Stimulated activated CD8-positive, alpha-beta memory T cell treated with anti-CD3 and anti-CD28 coated beads, Interleukin-12 subunit alpha, Interleukin-12 subunit beta, amount 100 ng/mL, for 1 hour (primary cell): ENCODE data around the gene SLC22A12.

Source experiments
- DNase-seq: peaks from one replicate; pipeline ENCODE4 v3.0.0-alpha.2; 2020; ENCODE audit warnings: low read depth

Gene SLC22A12

DNA sequence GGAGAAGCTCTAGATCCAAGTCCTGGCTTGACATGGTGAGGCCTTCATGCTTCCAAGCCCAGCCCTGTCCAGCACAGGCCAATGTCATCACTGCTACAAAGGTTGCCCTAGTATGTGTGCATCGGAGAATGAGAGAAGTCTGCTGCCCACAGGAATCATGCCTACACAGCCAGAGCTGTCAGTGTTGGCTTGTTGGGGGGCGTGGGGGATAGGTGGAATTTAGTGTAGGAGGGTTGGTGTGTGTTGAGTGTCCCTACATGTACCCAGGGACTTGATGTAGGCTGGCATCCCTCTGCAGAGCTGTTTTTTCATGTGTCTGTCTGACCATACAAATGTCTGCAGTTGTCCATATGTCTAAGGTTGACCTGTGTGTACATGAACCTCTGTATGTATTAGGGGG, 37.6 kb downstream of the SLC22A12 start:
- DNase-seq: no peak

DNA sequence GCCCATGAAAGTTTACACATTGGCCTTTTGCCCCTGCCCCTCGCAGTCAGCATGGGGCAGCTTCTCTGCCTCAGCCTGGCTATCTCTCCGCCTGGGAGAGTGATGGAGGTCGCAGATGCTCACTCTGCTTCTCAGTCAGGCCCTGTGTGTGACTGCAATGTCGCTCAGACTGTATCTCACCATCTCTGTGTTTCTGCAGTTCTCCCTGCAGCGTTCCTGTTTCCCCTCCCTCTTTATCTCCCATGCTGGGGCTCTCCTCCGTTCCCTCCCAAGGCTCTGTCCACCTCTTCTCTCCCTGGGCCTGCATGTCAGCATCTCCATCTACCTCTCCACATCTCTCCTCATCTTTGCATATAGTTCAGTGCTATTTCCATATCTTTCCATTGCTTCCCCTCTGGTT, 38.1 kb downstream of the SLC22A12 start:
- no peak for DNase-seq

DNA sequence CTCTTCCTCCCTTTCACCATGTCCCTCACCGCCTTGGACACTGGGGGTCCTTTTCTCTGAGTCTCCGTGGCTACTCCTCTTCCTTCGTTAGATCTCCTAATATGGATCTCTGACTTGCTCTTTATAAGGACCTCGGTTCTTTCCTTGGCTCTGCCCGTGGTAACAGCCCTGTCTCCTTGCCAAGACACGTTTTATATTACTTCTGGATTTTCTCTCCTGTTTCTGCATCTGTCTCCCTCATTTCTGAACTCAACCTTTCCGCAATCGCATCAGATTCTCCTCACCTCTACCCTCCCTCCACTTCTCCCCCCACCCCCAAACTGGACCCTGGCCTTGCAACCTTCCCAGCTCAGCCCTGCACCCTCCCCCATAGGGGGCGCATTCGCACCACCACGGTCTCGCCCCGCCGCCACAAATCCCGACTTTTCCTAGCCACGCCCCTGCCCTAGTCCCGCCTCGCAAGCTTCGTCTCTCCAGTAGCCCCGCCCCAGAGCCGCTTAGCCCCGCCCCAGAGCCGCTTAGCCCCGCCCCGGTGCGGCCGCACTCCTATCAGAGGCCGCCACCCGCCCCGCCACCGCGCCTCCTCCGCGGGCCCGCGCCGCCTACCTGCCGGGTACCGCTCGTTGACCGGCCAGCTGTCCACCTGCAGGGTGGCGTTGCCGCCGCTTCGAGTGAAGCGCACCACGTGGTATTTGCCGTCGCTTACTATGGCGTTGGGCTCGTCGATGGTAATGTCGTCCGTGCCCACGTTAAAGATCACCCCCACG, 39.0 kb downstream of the SLC22A12 start:
- no peak for DNase-seq

DNA sequence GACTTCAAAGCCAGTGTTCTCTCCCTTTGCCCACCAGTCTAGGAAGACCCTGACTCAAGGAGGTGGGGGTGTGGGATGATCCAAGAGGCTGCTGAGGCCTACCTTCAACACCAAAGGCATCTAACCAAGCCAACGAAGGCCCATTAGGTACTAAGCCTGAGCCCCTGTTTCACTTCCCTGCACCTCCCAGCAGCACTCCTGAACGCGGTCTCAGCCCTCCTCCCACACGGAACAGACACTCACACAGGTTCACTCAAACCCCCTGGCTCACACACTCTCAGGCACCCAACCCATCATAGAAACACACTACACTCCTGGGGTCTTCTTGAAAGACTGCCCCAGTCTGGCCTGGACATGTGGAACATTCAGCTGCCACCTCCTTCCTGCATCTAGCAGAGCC, 40.7 kb downstream of the SLC22A12 start:
- DNase-seq: no peak

DNA sequence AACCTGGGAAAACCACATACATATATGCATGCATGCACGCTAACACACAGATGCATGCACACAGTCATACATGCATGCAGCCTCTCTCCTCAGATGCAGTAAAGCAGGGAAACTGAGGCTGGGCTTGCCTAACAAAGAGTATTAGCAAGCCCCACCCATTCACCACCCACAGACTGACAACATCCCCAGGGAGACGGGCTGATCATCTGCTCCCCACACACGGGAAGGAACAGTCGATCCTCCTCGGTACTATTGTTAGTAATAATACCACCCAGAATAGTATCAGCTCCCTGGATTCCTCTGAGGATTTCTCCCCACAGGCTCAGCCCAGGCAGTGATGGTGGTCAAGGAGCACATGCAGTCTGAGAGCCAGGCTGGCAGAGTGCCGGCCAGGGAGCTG, 41.2 kb downstream of the SLC22A12 start:
- no peak for DNase-seq

DNA sequence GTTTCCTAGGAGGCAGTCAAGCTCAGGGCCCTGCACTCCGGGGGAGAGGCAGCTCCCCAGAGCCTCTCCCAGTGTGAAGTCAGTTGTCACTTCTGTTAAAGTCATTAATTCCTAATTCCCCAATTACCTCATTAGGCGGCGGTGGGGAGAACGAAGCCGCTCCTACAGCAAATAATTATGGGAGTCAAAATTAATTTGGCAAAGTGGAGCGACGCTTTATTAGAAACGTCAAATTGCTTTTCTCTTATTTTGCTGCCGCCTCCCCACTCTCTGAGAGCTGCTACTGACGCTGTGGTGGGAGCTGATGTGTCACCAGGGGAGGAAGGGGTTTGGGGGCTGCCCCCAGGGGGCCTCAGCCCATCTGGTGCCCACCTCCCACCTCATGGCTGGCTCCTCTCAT, 41.6 kb downstream of the SLC22A12 start:
- no peak for DNase-seq

DNA sequence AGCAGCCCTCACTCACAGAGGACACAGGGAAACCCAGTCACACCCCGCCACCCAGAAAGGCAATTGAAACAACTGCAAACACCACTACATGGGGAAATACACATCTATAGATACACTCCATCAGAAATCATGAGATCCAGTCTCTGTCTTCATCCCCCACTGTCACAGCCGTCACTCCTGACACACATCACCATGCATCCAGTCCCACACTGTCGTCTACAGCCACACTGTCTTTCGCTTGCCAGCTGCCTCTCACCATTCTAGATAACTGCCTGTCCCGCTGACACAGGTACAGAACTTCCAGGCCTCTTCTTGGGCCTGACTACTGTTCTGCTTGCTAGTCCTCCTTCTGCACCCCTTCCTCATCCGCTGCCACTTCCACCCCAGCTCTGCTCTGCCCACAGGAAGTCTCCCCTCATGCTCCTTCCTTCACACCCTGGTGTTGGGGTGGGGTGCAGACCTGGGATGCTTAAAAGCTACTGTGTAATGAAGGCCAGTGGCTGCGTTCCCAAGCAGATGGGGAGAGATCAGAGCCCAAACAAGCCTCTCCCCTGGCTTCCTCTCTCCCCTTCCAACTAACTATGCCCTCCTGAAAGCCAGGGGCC, 42.6 kb downstream of the SLC22A12 start:
- DNase-seq: no peak

DNA sequence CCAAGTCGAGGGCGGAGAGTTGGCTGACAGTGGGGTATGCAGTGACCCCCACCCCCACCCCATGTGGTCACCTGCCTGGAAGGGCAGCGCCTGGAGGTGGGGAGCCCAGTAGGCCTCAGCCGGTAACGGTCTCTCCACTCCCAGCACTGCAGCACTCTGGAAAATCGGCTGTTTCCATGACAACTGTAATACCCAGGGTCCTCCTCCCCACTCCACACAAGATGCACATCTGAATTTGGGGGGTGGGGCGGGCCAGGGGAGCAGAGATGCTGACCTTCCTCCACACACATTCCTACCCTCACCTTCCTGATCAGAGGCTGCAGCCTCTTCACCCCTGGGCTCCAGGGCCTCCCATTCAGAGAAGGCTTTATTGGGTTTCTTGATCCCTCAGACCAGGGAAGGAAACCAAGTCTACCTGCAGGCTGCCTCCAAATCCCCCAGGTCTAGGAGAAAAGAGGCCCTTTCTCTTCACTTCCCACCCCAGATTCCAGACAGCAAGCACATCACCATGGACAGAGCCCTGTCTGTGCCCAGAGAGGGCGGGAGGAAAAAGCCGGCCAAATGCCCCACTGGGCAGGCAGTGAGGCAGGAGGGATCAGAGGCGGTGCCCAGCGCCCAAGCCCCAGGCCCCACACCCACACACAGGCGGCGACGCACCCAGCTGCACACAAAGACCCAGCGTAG, 46.5 kb downstream of the SLC22A12 start:
- DNase-seq: no peak

DNA sequence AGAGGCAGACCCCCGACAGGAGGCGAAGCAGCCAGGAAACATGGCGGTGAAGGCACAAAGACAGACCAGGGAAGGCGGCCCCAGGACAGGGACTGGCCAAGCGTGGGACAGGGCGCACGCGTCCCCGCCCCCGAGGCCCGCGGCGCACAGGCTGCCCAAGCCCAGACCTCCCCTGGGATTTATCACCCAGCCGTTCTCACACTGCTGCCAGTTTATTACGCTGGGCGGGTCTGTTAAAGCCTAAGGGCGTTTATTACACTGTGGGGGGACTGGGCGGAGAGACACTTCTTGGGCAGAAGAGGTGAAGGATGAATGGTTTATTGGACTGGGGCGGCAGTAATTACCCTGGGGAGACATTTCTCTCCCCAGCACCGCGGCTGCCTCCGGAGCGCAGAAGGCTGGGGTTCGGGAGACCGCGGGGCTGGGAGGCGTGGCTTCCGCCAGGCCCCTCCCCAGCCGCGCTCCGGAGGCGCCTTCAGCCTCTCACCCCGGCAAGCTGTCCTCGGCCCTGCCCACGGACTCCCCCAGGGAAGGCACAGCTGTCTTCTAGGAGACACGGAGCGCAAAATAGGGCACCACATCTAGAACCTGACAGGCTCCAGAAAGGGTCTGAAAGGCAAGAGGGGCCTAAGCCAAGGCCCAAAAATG, 47.1 kb downstream of the SLC22A12 start:
- DNase-seq: no peak

DNA sequence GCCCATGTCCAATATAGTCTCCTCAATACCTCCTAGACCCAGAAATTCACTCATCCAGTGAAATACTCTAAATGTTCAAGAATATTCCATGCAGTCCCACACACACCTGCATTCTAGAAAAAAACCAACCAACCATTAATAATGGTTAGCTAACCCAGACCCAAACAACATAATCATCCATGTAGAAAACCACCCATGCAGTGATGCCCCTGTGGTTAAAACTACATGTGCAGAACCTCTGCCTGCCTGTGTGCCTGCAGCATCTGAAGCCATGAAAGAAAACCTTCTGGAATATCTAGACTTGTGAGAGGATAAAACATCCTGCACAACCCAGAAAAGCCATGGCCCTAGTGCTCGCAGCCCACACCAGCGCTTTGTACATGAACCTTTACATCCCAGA, 47.8 kb downstream of the SLC22A12 start:
- no peak for DNase-seq

DNA sequence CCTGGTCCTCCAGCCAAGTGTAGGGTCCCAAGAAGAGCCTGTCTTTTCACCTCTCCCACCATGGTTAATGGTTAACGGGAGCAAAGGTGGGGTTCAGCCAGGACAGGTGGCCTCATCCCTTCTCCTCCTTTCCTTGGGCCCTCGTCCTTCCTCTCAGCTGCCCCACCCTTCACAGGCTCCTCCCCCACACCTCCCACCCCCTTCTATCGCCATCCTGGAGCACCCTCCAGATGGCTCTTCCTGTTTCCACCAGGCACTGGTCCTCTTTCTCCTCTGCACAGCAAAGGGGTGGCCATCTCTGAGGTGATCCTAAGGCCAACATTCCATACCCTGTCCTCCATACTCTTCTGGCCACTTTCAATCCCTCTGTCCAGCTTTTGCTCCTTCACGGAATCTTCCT, 48.9 kb downstream of the SLC22A12 start:
- no peak for DNase-seq

DNA sequence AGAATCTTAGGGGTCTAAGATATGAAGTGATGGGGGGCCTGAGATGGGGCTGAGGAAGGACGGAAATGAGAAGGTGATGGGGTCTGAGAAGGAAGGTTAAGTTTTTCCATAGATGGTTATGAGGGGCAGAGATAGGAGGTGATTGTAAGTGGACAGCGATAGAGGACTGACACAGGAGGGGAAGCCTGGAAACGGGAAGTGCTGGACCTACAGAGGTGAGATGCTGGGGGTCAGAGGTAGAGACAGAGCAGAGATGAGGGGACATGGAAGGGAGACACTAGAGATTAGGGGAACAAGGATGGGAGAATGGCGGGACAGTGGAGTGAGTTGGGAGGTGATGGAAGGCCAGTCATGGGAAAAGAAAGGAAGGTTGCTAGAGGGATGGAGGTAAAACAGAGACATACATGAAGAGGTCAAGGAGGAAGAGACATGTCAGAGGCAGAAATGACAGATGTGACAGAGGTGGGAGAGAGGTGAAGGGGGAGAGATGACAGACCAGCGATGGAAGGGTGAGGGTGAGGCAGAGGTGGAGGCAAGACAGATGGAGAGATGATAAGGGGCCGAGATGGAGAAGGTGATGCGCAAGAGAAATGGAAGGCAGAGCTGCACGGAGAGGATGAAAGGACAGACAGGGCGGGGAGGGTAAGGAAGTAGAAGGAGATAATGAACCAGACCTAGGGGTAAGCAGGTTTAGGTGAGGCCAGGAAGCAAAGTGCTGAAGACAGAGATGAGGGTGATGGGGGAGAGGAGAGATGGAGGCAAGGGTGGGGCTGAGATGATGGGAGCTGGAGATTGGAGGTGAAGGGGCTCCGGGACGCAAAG, 50.8 kb downstream of the SLC22A12 start:
- DNase-seq: no peak

DNA sequence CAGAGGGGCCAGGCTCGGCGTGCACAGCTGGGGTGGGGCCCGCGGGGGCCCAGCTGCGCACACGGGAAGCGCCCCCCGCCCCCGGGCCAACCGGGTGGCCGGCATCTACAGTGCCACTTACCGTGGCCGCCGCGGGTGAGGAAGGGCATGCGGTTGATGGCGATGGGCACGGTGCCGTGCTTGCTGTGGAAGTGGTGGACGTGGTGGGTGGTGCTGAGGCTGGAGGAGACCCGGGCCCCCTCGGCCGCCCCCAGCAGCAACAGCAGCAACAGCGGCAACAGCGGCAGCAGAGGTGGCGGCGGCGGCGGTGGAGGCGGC, 51.4 kb downstream of the SLC22A12 start:
- no peak for DNase-seq

DNA sequence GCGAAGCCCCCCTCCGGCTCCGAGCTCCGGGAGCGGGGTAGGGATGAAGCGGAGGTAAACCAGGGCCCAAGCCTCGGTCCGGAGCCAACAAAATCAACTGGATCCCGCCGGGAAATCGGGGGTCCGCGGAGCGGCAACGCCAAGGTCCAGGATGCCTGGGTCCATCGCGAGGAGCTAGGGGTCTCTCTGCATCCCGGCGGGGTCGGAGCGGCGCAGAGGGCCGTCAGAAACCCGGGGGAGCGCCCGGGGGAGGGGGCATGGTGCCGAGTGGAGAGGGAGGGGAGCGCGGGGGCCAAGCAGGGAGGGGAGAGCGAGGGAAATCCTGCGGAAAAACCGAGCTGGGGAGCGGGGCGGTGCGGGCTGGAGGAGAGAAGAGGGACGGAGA, 51.8 kb downstream of the SLC22A12 start:
- DNase-seq: no peak

DNA sequence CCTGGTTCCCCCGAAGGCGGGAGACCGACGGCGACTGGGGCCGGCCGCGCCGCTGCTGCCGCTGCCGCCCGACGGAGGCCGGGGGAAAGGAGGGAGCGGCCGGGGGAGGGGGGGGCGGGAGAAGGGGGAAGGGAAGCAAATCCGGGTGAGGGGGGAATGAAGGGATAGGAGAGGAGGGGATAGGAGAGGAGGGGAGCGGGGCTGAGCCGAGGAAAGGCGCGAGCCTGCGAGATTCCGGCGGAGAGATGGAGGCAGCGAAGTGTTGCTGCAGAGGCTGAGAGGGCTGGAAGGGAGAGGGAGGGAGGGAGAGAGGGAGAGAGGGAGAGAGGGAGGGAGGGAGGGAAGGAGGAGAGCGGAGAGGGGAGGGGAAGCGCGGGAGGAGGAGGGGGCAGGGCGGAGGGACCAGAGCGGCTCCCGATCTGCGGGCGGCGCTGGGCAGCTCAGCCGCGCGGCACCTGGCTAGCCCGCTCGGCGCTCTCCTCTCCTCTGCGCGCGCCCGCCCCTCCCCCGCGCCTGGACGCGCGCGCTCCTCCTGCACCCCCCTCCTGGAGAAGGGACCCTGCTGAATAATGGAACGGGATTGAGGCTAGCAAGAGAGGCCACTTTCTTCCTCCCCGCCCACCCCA, 52.3 kb downstream of the SLC22A12 start:
- no peak for DNase-seq

DNA sequence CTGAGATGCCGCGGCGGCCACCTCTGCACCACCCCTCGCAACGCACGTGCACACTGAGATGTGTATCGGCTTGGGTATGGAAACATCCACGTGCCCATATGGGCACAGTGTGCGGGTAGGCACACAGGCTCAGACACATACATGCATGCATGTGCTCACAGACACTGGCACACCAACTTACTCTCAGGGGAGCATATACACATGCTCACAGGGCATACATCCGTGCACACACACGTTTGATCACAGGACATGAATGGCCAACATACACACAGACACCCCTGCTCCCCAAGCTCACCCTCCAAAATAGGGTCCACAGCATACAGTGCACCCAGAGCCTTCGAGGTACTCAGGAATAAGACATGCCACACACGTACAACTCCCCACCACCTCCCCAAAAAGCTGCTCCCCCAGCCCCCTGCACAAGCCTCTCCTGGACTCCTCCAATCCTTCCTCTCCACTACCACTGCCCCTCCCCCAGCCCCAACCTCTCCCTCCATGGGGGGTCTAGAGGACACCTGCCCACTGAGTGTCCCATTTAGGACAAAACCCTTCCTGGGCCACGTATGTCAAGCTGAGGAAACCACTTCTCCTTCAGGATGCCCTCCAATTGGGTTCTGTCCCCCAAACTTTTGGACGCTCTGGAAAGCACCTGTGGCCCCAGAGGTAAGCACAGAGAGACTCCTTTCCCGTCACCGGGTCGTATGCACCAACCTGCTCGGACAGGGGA, 53.1 kb downstream of the SLC22A12 start:
- DNase-seq: no peak

DNA sequence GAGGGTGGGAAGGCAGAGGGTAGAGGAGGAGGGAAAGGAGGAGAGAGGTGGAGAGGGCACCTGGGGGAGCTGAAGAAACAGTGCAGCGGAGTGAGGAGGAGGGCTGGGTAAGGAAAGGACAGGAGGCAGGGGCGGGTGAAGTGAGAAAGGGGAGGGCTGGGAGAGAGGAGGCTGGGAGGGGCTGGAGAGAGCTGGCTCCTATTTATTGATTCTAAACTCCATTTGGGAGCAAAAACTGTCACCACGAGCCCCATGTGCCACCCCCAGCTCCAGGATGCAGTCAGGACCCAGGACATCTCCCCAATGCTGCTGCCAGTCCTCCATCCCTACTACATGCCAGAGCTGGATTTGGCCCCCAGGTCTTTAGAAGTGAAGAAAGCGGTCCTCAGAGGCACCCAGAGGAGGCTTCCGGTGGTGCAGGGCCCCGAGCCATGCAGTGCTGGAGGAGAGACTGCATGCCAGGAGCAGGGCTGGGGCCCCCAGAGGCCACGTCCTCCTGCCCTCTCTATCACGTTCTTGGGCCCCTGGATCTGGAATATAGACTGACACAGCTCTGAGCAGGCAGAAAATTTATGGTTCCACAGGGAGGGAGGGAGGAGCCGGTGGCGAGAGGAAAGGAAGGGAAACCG, 53.7 kb downstream of the SLC22A12 start:
- no peak for DNase-seq

DNA sequence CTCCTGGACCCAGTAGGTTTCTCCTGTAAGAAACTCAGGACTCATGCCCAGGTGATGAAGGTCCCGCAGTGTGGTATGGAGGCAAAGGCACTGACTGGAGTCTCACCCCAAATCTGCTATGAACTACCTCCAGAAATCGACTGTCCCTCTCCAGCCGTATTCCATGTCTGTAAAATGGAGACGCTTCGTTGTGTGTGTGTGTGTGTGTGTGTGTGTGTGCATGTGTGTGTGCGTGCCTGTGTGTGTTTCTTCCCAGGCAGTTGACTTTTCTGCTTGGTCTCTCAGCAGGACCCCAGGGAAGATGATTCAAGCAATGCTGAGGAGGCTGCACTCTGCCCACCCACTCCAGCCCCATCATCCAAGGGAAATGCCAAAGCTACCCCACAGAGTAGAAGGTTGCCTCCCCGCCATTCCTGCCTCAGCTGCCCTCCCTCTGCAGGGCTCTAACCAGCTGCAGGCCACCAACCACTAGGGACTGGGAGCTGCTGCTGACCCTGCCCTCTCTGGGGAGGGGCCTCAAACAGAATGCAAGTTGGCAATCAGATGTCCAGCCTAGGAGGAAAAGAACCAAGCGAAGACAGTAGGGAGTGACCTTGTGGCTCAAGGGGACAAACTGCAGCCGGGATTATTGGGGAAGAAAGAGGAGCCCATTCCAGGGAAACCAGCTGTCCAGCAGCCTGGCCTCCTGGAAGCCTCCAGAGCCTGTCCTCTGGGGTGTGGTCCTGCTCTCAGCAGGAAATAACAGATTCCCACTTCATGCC, 56.2 kb downstream of the SLC22A12 start:
- no peak for DNase-seq

DNA sequence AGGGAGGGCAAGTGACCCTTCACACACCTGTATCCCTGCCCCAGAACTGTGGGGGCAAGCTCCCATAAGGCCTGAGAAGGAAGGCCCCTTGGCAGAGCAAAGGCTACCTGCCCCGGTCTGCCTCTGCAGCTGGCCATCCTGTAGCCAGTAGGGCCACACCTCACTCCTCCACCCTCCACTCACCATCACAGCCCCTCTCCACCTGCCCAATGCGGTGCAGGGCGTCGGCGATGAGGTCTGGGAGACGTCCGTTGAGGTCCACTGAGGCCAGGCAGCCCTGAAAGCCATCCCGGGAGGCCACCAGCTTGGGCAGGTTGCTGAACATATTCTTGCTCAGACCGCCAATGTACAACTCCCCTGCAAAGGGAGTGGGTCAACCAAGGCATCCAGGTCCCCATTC, 57.5 kb downstream of the SLC22A12 start:
- DNase-seq: no peak

DNA sequence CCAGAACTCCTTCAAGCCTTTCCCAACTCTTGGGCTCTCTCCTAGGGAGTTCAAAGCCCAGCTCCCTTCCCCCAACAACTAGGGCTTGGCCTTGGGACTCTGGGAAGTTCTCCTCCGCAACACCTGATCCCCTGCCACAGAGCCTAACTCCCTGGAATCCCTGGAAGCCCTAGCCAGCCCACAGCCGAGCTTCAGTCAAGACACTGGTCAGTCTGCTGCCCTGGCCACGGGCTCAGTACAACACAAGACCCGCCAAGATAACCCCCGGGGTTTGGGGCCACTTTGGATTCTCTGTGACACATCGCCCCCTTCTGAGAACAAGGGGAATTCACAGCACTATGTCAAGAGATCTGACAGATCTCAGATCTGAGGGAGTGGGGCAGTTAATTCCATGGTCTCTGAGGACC, 58.3 kb downstream of the SLC22A12 start:
- DNase-seq: no peak
